Suppressor macrophage treated with lipopolysaccharide for 4 hours (primary cell): ENCODE data around the gene BIN1.

Experiments
- DNase-seq: peaks from one replicate; pipeline ENCODE4 v3.0.0-alpha.2; 2020

The BIN1 gene

GRCh38 chr2:127103243-127104165 lies 3.5 kb downstream of the BIN1 start:
- DNase-seq = no peak

GRCh38 chr2:127102521-127103242 lies 4.3 kb downstream of the BIN1 start:
- no peak for DNase-seq

GRCh38 chr2:127101756-127102477 lies 5.0 kb downstream of the BIN1 start:
- DNase-seq = no peak

- DNase-seq = no peak
Measured at GRCh38 chr2:127101048-127101611, 5.8 kb downstream of the BIN1 start.

- no peak for DNase-seq
Measured at GRCh38 chr2:127100251-127101047, 6.5 kb downstream of the BIN1 start.

GRCh38 chr2:127098711-127099110 lies 8.2 kb downstream of the BIN1 start:
- no peak for DNase-seq

GRCh38 chr2:127097841-127098651 lies 8.9 kb downstream of the BIN1 start:
- no peak for DNase-seq

- DNase-seq = no peak
Measured at GRCh38 chr2:127097471-127097765, 9.5 kb downstream of the BIN1 start.

- no peak for DNase-seq
Measured at GRCh38 chr2:127096718-127097470, 10.1 kb downstream of the BIN1 start.

GRCh38 chr2:127096280-127096679 lies 10.7 kb downstream of the BIN1 start:
- DNase-seq = no peak

- DNase-seq = no peak
Measured at GRCh38 chr2:127095784-127096183, 11.2 kb downstream of the BIN1 start.

GRCh38 chr2:127095367-127095641 lies 11.7 kb downstream of the BIN1 start:
- no peak for DNase-seq

- DNase-seq = no peak
Measured at GRCh38 chr2:127094509-127095366, 12.2 kb downstream of the BIN1 start.

GRCh38 chr2:127093648-127094210 lies 13.2 kb downstream of the BIN1 start:
- no peak for DNase-seq

GRCh38 chr2:127092901-127093516 lies 13.9 kb downstream of the BIN1 start:
- no peak for DNase-seq

GRCh38 chr2:127092306-127092705 lies 14.6 kb downstream of the BIN1 start:
- no peak for DNase-seq

- no peak for DNase-seq
Measured at GRCh38 chr2:127091886-127092285, 15.1 kb downstream of the BIN1 start.

- DNase-seq = no peak
Measured at GRCh38 chr2:127091148-127091547, 15.8 kb downstream of the BIN1 start.
